Measurements from ENCODE around the gene BHLHE40. TPM values are rescaled to one million over a fixed set of nuclear protein-coding genes. Genes with fewer than 3 reads are reported as not detected.

Gene BHLHE40
- total RNA-seq, 4 donors from 2014 or later = 8.3 to 170 (median 19.4) TPM

DNA sequence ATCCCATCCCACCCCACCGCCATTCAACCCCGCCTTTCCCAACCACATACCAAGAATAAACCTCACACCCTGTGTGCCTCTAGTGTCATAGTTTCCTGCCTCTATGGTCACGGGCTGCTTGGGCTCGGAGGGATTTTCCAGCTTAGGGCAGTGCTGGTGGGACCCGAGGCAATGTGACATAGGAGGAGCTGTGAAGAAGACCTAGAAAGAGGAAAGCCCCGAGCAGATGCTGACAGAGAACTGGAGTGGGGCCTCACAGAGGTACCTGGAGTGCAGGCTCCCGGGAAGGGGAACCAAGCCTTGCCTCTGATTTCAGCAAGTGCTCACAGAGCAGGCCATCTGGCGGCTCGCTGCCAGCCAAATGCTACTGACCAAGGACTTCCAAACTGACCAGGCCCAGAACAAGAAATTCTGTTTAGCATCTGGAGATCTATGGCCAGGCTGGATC, 27.5 kb downstream of the BHLHE40 start:
- Histone ChIP-seq H3K9me3 (no peaks in the 10 kb centered on the region), H3K36me3 (no peaks in the 10 kb centered on the region), H3K4me3 (no peak overlapping the region), H3K4me1 (peaks cover 0 to 6% (median 3%) of the 10 kb centered on the region in 4 donors), H3K27ac (replicated peaks in 1 of 4) (no peak overlapping the region), H3K27me3 (no peaks in the 10 kb centered on the region)
- DNase-seq (ENCODE audit: extremely low spot score) = no peak
- 77% methylated on average over 9 of the region's 9 CpGs for WGBS
- TF ChIP-seq EP300 (IDR thresholded peaks at IDR 0.05) (no peak), POLR2A (IDR thresholded peaks at IDR 0.05; ENCODE audit: low read depth) (no peak), CTCF (IDR thresholded peaks at IDR 0.05) (no peak), POLR2AphosphoS5 (IDR thresholded peaks at IDR 0.05) (no peak)
- intact Hi-C loops (cut with DNase I) = no loop called here

- TF ChIP-seq CTCF (IDR thresholded peaks at IDR 0.05) (no peak), POLR2AphosphoS5 (IDR thresholded peaks at IDR 0.05) (no peak), POLR2A (IDR thresholded peaks at IDR 0.05; ENCODE audit: low read depth) (no peak), EP300 (IDR thresholded peaks at IDR 0.05) (no peak)
- DNase-seq (ENCODE audit: extremely low spot score) = no peak
- Histone ChIP-seq H3K9me3 (no peaks in the 10 kb centered on the region), H3K36me3 (no peaks in the 10 kb centered on the region), H3K27me3 (no peaks in the 10 kb centered on the region), H3K4me3 (no peak overlapping the region), H3K27ac (replicated peaks in 1 of 4) (no peak overlapping the region), H3K4me1 (peaks cover 0 to 7% (median 5%) of the 10 kb centered on the region in 4 donors)
- WGBS = 78% methylated on average over 6 of the region's 6 CpGs
- intact Hi-C loops (cut with DNase I) = no loop called here
These were observed 28.6 kb downstream of the BHLHE40 start for GRCh38 chr3:5007873-5008272.

DNA sequence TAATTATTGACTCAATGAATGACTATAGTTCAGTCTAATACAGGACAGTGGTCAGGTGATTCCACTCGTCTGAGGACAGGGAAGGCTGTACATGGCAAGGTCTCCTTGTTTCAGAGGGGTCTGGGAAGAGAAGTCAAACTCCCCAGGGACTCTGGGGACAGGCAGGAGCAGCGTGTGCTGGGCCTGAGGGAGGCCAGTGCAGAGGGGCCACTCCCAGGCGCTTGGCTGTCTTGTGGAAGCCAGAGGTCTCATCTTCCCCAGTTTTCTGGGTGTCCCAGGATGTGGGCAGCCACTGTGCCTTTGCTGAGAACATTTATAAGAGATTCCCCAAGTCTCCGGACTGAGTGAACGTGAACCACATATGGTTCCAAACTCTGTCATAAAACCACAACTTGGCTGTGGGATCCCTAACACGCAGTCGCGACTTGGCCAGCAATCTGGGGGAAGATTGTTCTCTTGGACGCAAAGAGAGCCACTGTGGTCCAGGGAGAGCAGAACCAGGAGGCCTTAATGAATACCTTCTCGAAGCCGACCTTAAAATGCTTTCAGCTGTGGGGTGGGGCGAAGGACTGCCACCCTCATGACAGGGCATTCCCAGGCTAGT, 30.4 kb downstream of the BHLHE40 start:
- no peak for DNase-seq (ENCODE audit: extremely low spot score)
- Histone ChIP-seq H3K27me3 (no peaks in the 10 kb centered on the region), H3K9me3 (no peaks in the 10 kb centered on the region), H3K4me1 (peaks cover 0 to 10% (median 6%) of the 10 kb centered on the region in 4 donors), H3K4me3 (no peak overlapping the region), H3K27ac (replicated peaks in 1 of 4) (no peak overlapping the region), H3K36me3 (no peaks in the 10 kb centered on the region)
- 72% methylated on average over 12 of the region's 12 CpGs for WGBS
- intact Hi-C loops (cut with DNase I) = loop anchor here (5.0 kb wide), 1 partner anchor 57 kb away; no protein-coding TSS in a partner anchor
- TF ChIP-seq CTCF (IDR thresholded peaks at IDR 0.05) = no peak
- no peak for TF ChIP-seq EP300 (IDR thresholded peaks at IDR 0.05)
- TF ChIP-seq POLR2AphosphoS5 (IDR thresholded peaks at IDR 0.05) = no peak
- no peak for TF ChIP-seq POLR2A (IDR thresholded peaks at IDR 0.05; ENCODE audit: low read depth)

DNA sequence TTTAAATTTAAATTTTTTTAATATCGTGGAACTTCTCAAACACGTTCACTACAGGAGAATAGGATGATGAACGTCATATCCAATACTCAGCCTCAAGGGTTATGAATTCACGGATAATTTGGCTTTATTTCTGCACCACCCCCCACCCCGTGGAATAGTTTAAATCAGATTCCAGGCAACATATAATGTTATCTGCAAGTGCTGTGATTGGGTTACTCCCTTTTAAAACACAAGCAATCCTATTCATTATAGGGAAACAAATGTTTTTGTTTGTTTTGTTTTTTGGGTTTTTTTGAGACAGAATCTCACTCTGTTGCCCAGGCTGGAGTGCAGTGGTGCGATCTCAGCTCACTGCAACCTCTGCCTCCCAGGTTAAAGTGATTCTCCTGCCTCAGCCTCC, 30.9 kb downstream of the BHLHE40 start:
- Histone ChIP-seq H3K4me1 (peaks cover 0 to 10% (median 6%) of the 10 kb centered on the region in 4 donors), H3K9me3 (no peaks in the 10 kb centered on the region), H3K27ac (replicated peaks in 1 of 4) (no peak overlapping the region), H3K4me3 (no peak overlapping the region), H3K36me3 (no peaks in the 10 kb centered on the region), H3K27me3 (no peaks in the 10 kb centered on the region)
- intact Hi-C loops (cut with DNase I) = loop anchor here (5.0 kb wide), 1 partner anchor 58 kb away; no protein-coding TSS in a partner anchor
- no peak for DNase-seq (ENCODE audit: extremely low spot score)
- TF ChIP-seq POLR2A (IDR thresholded peaks at IDR 0.05; ENCODE audit: low read depth) (no peak), EP300 (IDR thresholded peaks at IDR 0.05) (no peak)
- 85% methylated on average over 6 of the region's 6 CpGs for WGBS

- peaks cover 0 to 11% (median 6%) of the 10 kb centered on the region in 4 donors for H3K4me1 ChIP-seq
- intact Hi-C loops (cut with DNase I) = loop anchor here (5.0 kb wide), 1 partner anchor 59 kb away; no protein-coding TSS in a partner anchor
- H3K9me3 ChIP-seq = no peaks in the 10 kb centered on the region
- H3K27ac ChIP-seq (replicated peaks in 1 of 4) = no peak overlapping the region
- DNase-seq (ENCODE audit: extremely low spot score) = no peak
- WGBS = 90% methylated on average over 7 of the region's 7 CpGs
- no peaks in the 10 kb centered on the region for H3K27me3 ChIP-seq
- no peaks in the 10 kb centered on the region for H3K36me3 ChIP-seq
- no peak overlapping the region for H3K4me3 ChIP-seq
- no peak for TF ChIP-seq EP300 (IDR thresholded peaks at IDR 0.05)
- TF ChIP-seq POLR2A (IDR thresholded peaks at IDR 0.05; ENCODE audit: low read depth) = no peak
- no peak for TF ChIP-seq POLR2AphosphoS5 (IDR thresholded peaks at IDR 0.05)
- no peak for TF ChIP-seq CTCF (IDR thresholded peaks at IDR 0.05)
These were observed 31.7 kb downstream of the BHLHE40 start for GRCh38 chr3:5010706-5011554.

Measured in esophagus muscularis mucosa (tissue), 4 donors.